Sigmoid colon (tissue), 4 donors: Measurements from ENCODE around the gene RPN2.

Source experiments
- CTCF ChIP-seq, 4 experiments: fragments of 450-650 bp in 3 of 4; fragments of 200-600 bp in 1 of 4; IDR thresholded peaks; one replicate each; pipeline ENCODE4 v1.5.1; 2016 to 2019; ENCODE audit warnings: antibody characterized with exemption in 4 of 4, mild to moderate bottlenecking in 3 of 4, moderate library complexity in 2 of 4
- EP300 ChIP-seq, 4 donors: sonication (generic); formaldehyde crosslinking; IDR thresholded peaks; one replicate each; pipeline ENCODE4 v1.6.1; 2017; ENCODE audit warnings: antibody characterized with exemption in 4 of 4
- POLR2A ChIP-seq, 2 donors: fragments of 450-650 bp; IDR thresholded peaks; one replicate each; pipeline ENCODE4 v1.6.1; 2016; ENCODE audit warnings: antibody characterized with exemption in 2 of 2, mild to moderate bottlenecking in 2 of 2, moderate library complexity in 2 of 2
- POLR2AphosphoS5 ChIP-seq, 4 donors: sonication (generic); formaldehyde crosslinking; IDR thresholded peaks; one replicate each; pipeline ENCODE4 v1.6.1; 2017; ENCODE audit warnings: antibody characterized with exemption in 4 of 4

- no peak for TF ChIP-seq CTCF (IDR thresholded peaks at IDR 0.05)
- no peak for TF ChIP-seq EP300 (IDR thresholded peaks at IDR 0.05)
- TF ChIP-seq POLR2A (IDR thresholded peaks at IDR 0.05): no peak
- no peak for TF ChIP-seq POLR2AphosphoS5 (IDR thresholded peaks at IDR 0.05)
Observed at GRCh38 chr20:37172836-37173235, 6.3 kb upstream of the RPN2 start.
